Stomach (tissue), 9 donors: ENCODE results near the gene DHX36. TPM values are rescaled to one million over a fixed set of nuclear protein-coding genes. Genes with fewer than 3 reads are reported as not detected.
A peak's percentile ranks its signal among the peaks of the same experiment; 100 is the strongest.

ENCODE experiments used
- DNase-seq, 2 donors: peaks; one replicate each; pipeline versions ENCODE4 v3.0.0 to v3.0.0-alpha.2; 2013 to 2019
- H3K27ac ChIP-seq, 5 donors: fragments of 200-600 bp in 4 of 5; sonication (generic) in 4 of 5; one replicate each; pipeline ENCODE4 v1.5.1; 2013 to 2019; ENCODE audit warnings: mild to moderate bottlenecking in 1 of 5, moderate library complexity in 1 of 5
- H3K27me3 ChIP-seq, 3 donors: fragments of 200-600 bp; sonication (generic); one replicate each; pipeline ENCODE4 v1.5.1; 2017 to 2019; ENCODE audit warnings: mixed run types in 1 of 3
- H3K36me3 ChIP-seq, 4 donors: fragments of 200-600 bp; sonication (generic); 1 replicate in 3 of 4; 2 replicates in 1 of 4; pipeline ENCODE4 v1.5.1; 2016 to 2019
- H3K4me1 ChIP-seq, 4 donors: fragments of 200-600 bp; sonication (generic); one replicate each; pipeline ENCODE4 v1.5.1; 2016 to 2019
- H3K4me3 ChIP-seq, 4 donors: fragments of 200-600 bp; sonication (generic) in 3 of 4; one replicate each; pipeline ENCODE4 v1.5.1; 2016 to 2019; ENCODE audit warnings: mild to moderate bottlenecking in 1 of 4
- H3K9me3 ChIP-seq, 4 donors: fragments of 200-600 bp; sonication (generic); one replicate each; pipeline ENCODE4 v1.5.1; 2016 to 2019
- EP300 ChIP-seq: sonication (generic); formaldehyde crosslinking; IDR thresholded peaks from one replicate; pipeline ENCODE4 v1.6.1; 2017; ENCODE audit warnings: antibody characterized with exemption
- POLR2A ChIP-seq, 4 donors: fragments of 450-650 bp; IDR thresholded peaks; one replicate each; pipeline ENCODE4 v1.6.1; 2016; ENCODE audit warnings: antibody characterized with exemption in 4 of 4, control low read depth in 2 of 4, mild to moderate bottlenecking in 1 of 4, moderate library complexity in 1 of 4
- POLR2AphosphoS5 ChIP-seq, 3 donors: sonication (generic); formaldehyde crosslinking; IDR thresholded peaks; one replicate each; pipeline ENCODE4 v1.6.1; 2016; ENCODE audit warnings: antibody characterized with exemption in 3 of 3
- WGBS, 5 donors: extraction: QIAGEN DNeasy Blood & Tissue Kit in 3 of 5; methylation state at CpG; one replicate each; pipeline versions ENCODE4 v1.1.5 to v1.1.7; 2013 to 2018; 5-methylcytosine and 5-hydroxymethylcytosine counted together
- intact Hi-C: fragments of 100-400 bp; cut with DNase I; formaldehyde crosslinking; loops from one replicate; pipeline ENCODE4 v1.15.1; 2023; ENCODE audit warnings: low total_unique reads
- polyA plus RNA-seq, 3 donors: library from polyadenylated mRNA; stranded (reverse); fragments of 200-250 nt; gene quantifications; one replicate each; pipeline ENCODE4 v1.2.3, GENCODE V29; 2013
- small RNA-seq, 4 donors: library from RNA; depleted of rRNA; stranded (forward); fragments of <200 nt; gene quantifications; one replicate each; pipeline ENCODE3, GENCODE V24; 2016
- total RNA-seq, 5 donors: library from RNA; depleted of rRNA; stranded (reverse); fragments of >200 nt; gene quantifications; one replicate each; pipeline versions ENCODE4 v1.1.0 to v1.2.3, GENCODE V29; 2014 to 2016
- TF ChIP-seq, protein P1 (sequence below), 7 experiments: fragments of 450-650 bp in 4 of 7; fragments of 200-600 bp in 3 of 7; sonication (generic) in 3 of 7; IDR thresholded peaks; one replicate each; pipeline ENCODE4 v1.5.1; 2016 to 2019; ENCODE audit warnings: antibody characterized with exemption in 7 of 7, control low read depth in 2 of 7, mild to moderate bottlenecking in 1 of 7
- donor health status: healthy with polysubstance abuse.
- donor health status: Bipolar disorder and iron deficiency.
- donor health status: healthy.

DHX36 gene
- total and polyA plus RNA-seq, 8 donors = 4.6 to 138 (median 36.0) TPM

DNA sequence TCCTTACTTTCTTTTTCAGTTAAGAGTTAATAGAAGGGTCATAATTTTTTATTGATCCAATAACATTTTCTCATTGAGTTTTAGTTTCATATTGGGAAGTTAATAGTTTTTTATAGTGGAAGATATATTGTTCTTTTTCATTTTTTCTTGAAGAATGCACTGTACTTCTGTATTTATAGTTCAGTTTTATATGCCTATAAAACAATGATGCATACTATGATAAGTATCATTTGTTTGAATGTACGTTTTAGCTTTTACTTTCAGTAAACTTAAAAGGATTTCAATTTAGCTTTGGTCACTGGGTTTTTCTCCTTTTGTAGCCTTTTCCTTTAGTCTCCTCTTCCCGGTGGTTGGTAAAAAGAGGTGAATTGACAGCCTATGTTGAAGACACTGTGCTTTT lies 98.8 kb downstream of the DHX36 start:
- Histone ChIP-seq H3K4me1 (peaks cover 0 to 27% (median 7%) of the 10 kb centered on the region in 4 donors), H3K27ac (no peak overlapping the region), H3K27me3 (no peaks in the 10 kb centered on the region), H3K36me3 (peaks cover 0 to 23% (median 9%) of the 10 kb centered on the region in 4 donors), H3K4me3 (no peak overlapping the region), H3K9me3 (no peaks in the 10 kb centered on the region)
- TF ChIP-seq POLR2A (IDR thresholded peaks at IDR 0.05) = no peak
- TF ChIP-seq POLR2AphosphoS5 (IDR thresholded peaks at IDR 0.05) = no peak
- TF ChIP-seq, protein P1, sequence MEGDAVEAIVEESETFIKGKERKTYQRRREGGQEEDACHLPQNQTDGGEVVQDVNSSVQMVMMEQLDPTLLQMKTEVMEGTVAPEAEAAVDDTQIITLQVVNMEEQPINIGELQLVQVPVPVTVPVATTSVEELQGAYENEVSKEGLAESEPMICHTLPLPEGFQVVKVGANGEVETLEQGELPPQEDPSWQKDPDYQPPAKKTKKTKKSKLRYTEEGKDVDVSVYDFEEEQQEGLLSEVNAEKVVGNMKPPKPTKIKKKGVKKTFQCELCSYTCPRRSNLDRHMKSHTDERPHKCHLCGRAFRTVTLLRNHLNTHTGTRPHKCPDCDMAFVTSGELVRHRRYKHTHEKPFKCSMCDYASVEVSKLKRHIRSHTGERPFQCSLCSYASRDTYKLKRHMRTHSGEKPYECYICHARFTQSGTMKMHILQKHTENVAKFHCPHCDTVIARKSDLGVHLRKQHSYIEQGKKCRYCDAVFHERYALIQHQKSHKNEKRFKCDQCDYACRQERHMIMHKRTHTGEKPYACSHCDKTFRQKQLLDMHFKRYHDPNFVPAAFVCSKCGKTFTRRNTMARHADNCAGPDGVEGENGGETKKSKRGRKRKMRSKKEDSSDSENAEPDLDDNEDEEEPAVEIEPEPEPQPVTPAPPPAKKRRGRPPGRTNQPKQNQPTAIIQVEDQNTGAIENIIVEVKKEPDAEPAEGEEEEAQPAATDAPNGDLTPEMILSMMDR (IDR thresholded peaks at IDR 0.05) = no peak
- TF ChIP-seq EP300 = no peak
- intact Hi-C loops = no loop called here
- DNase-seq = no peak
- WGBS, 5 donors = 74 to 81% (median 79%) methylated on average over 2 of the region's 2 CpGs

DNA sequence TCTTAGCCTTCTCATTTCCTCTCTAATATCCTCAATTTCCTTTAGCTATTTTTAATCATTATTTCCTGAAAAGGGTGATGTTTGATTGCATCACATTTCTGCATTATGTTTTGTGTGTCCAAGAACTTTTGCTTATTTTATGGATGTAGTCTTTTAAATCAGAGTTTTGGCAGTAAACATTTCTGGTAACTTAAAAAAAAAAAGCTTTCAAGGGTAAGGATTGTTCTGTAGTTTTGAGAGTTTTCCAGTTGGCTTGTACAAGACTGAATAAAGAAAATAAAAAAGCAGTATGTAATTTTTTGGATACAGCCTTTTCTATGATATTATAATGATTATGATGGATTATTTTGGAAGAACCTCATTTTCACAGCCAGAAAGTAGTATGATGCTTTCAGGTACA lies 99.4 kb downstream of the DHX36 start:
- intact Hi-C loops = no loop called here
- DNase-seq = peak in 1 of 2 donors; percentile 23
- TF ChIP-seq, protein P1 (IDR thresholded peaks at IDR 0.05) = no peak
- TF ChIP-seq EP300 (no peak), POLR2A (IDR thresholded peaks at IDR 0.05) (no peak), POLR2AphosphoS5 (IDR thresholded peaks at IDR 0.05) (no peak)
- Histone ChIP-seq H3K4me3 (no peak overlapping the region), H3K4me1 (peaks cover 0 to 27% (median 7%) of the 10 kb centered on the region in 4 donors), H3K27me3 (no peaks in the 10 kb centered on the region), H3K9me3 (no peaks in the 10 kb centered on the region), H3K27ac (no peak overlapping the region), H3K36me3 (peaks cover 0 to 30% (median 11%) of the 10 kb centered on the region in 4 donors)

DNA sequence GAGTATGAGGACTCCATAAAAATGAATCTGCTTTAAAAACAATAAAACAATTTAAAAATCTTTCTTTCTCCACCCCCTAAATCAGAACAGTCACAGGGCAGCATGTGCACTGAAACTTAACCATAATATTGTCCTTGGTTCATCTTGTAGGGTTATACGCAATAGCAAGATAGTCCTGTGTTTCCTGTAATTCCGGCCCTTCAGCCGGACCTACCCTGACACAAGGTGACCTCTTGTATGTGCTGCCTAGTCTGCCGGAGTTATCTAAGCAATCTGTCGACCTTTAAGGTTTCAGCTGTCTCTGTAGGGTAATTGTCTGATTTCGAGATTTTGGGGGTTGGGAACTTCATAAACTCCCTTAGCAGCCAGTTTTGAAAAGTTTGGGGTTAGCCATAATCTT lies 99.9 kb downstream of the DHX36 start:
- no peaks in the 10 kb centered on the region for H3K27me3 ChIP-seq
- peaks cover 0 to 27% (median 12%) of the 10 kb centered on the region in 4 donors for H3K36me3 ChIP-seq
- peak in 1 of 2 donors; percentile 21 for DNase-seq
- H3K9me3 ChIP-seq = no peaks in the 10 kb centered on the region
- H3K27ac ChIP-seq = no peak overlapping the region
- 37 to 64% (median 54%) methylated on average over 6 of the region's 6 CpGs for WGBS, 5 donors
- TF ChIP-seq, protein P1 (IDR thresholded peaks at IDR 0.05) = no peak
- no peak for TF ChIP-seq POLR2AphosphoS5 (IDR thresholded peaks at IDR 0.05)
- no peak for TF ChIP-seq EP300
- no peak for TF ChIP-seq POLR2A (IDR thresholded peaks at IDR 0.05)
- intact Hi-C loops = no loop called here
- H3K4me3 ChIP-seq = no peak overlapping the region
- peaks cover 0 to 27% (median 7%) of the 10 kb centered on the region in 4 donors for H3K4me1 ChIP-seq

DNA sequence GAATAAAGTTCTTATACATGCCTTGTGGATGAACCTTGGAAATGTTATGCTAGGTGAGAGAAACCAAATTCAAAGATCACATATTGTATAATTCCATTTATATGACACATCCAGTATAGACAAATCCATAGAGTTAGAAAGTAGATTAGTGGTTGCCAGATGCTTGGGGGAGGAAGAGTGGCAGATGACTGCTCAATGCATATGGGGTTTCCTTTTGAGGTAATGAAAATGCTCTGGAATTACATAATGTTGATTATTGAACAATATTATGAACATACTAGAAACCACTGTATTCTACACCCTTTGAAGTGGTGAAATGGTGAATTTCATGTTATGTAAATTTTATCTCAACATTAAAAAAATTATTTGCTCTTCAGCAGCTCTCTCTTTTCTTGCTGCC lies 100.8 kb downstream of the DHX36 start:
- Histone ChIP-seq H3K36me3 (peaks cover 0 to 29% (median 20%) of the 10 kb centered on the region in 4 donors), H3K27ac (no peak overlapping the region), H3K9me3 (no peaks in the 10 kb centered on the region), H3K4me3 (no peak overlapping the region), H3K27me3 (no peaks in the 10 kb centered on the region), H3K4me1 (peaks cover 0 to 20% (median 2%) of the 10 kb centered on the region in 4 donors)
- intact Hi-C loops = no loop called here
- DNase-seq = no peak
- TF ChIP-seq POLR2A (IDR thresholded peaks at IDR 0.05) (no peak), EP300 (no peak), POLR2AphosphoS5 (IDR thresholded peaks at IDR 0.05) (no peak)
- TF ChIP-seq, protein P1 (IDR thresholded peaks at IDR 0.05) = no peak

Small RNA genes within 50 kb of the gene (small RNA-seq; reads per million reads assigned to genes)
- 0 reads per million in 4 donors for gene RF01210

Other genes with a start within 250 kb of the DHX36 start
- gene ARHGEF26, start 203.1 kb downstream of the DHX36 start, total RNA-seq = 10 to 100 TPM; 20.4 to 40.6 (median 24.3) TPM
- 1 to 10 TPM; 3.9 to 6.4 (median 5.1) TPM for gene ARHGEF26, start 203.1 kb downstream of the DHX36 start, polyA plus RNA-seq
- gene GPR149, start 105.7 kb upstream of the DHX36 start, total RNA-seq = under 1 TPM in 1 of 5 donors, not detected in 4; 0.18 TPM
- gene GPR149, start 105.7 kb upstream of the DHX36 start, polyA plus RNA-seq = not detected